ENCODE measurements around the gene RPL22L1. TPM values are rescaled to one million over a fixed set of nuclear protein-coding genes. Genes with fewer than 3 reads are reported as not detected.

The RPL22L1 gene
- 71.3 and 116 TPM in 2 replicates for total RNA-seq

- DNase-seq (ENCODE audit: low read depth) (peak; percentile 87), FAIRE-seq (peak; percentile 36)
- Histone ChIP-seq H3K4me3 (ENCODE audit: low read depth, low read length) (peak within 1 kb of the TSS; percentile 66), H3K27me3 (ENCODE audit: control insufficient read depth, insufficient read depth, low read length) (no peaks in the 10 kb centered on the region), H3K36me3 (ENCODE audit: control insufficient read depth, insufficient read depth, low read length) (peaks cover 2% of the 10 kb centered on the region)
- TF ChIP-seq, protein P1, sequence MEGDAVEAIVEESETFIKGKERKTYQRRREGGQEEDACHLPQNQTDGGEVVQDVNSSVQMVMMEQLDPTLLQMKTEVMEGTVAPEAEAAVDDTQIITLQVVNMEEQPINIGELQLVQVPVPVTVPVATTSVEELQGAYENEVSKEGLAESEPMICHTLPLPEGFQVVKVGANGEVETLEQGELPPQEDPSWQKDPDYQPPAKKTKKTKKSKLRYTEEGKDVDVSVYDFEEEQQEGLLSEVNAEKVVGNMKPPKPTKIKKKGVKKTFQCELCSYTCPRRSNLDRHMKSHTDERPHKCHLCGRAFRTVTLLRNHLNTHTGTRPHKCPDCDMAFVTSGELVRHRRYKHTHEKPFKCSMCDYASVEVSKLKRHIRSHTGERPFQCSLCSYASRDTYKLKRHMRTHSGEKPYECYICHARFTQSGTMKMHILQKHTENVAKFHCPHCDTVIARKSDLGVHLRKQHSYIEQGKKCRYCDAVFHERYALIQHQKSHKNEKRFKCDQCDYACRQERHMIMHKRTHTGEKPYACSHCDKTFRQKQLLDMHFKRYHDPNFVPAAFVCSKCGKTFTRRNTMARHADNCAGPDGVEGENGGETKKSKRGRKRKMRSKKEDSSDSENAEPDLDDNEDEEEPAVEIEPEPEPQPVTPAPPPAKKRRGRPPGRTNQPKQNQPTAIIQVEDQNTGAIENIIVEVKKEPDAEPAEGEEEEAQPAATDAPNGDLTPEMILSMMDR (IDR thresholded peaks at IDR 0.05; ENCODE audit: insufficient read depth, low read length, severe bottlenecking): peak; percentile 29
Measured at GRCh38 chr3:170869645-170870593, at the start of gene RPL22L1. Gene RPL22L1, minus strand, starts transcription at chr3:170870195. Its CDS starts 28 bp downstream, at chr3:170870167.

DNA sequence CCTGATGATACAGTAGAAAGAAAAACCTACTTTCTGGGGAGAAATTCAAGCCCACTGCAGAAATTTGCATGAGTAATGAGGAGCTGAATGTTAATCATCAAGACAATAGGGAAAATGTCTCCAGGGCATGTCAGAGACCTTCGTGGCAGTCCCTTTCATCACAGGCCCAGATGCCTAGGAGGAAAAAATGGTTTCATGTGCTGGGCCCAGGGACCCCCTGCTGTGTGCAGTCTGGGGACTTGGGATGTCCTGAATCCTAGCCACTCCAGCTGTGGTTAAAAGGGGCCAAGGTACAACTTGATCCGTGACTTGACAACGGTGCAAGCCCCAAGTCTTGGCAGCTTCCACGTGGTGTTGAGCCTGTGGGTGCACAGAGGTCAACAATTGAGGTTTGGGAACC is 48.7 kb upstream of the RPL22L1 start:
- TF ChIP-seq, protein P1 (IDR thresholded peaks at IDR 0.05; ENCODE audit: insufficient read depth, low read length, severe bottlenecking): no peak

DNA sequence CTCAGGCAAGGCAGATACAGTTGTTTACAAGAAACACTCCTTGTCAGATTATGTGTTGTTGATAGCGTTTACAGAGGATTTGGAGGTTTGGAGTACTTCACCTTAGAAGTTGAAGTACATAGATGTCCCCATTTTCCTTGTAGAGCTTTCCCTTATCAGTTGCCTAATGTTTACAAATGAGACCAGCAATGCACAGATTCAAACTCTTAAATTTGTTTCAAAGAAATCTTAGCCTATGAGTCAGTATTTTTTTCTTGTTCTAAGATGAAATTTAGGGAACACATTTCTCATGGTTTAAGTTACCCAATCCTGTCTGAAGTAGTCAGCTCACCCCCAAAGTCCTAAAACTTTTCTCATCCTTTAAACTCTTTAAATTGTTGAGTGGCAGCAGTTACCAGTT is 44.7 kb upstream of the RPL22L1 start:
- no peak for FAIRE-seq
- no peak overlapping the region for H3K4me3 ChIP-seq (ENCODE audit: low read depth, low read length)
- TF ChIP-seq, protein P1 (IDR thresholded peaks at IDR 0.05; ENCODE audit: insufficient read depth, low read length, severe bottlenecking): no peak
- H3K36me3 ChIP-seq (ENCODE audit: control insufficient read depth, insufficient read depth, low read length): no peaks in the 10 kb centered on the region
- H3K27me3 ChIP-seq (ENCODE audit: control insufficient read depth, insufficient read depth, low read length): no peaks in the 10 kb centered on the region
- DNase-seq (ENCODE audit: low read depth): no peak

More for the DNA sequence above, 48.7 kb upstream of the RPL22L1 start:
- H3K36me3 ChIP-seq (ENCODE audit: control insufficient read depth, insufficient read depth, low read length): no peaks in the 10 kb centered on the region
- H3K27me3 ChIP-seq (ENCODE audit: control insufficient read depth, insufficient read depth, low read length): no peaks in the 10 kb centered on the region
- H3K4me3 ChIP-seq (ENCODE audit: low read depth, low read length): no peak overlapping the region
- no peak for DNase-seq (ENCODE audit: low read depth)
- no peak for FAIRE-seq

DNA sequence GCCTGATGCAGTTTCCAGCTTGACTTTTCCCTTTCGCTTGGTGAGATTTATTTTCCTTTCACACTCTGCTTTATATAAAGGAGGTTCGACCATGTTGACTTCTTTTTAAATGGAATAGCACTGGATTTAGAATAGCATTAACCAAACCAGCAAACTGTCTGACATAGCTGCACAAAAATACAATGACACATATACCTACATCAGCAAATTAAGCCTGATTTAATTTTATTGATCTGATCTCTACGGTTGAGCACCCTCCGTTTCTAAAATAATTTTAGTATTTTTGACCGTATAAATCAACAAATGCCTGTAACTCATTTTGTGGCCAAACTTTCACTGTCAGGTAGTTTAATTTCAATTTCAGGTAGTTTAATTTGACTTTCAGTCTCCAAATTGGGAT is 44.2 kb upstream of the RPL22L1 start:
- no peak for DNase-seq (ENCODE audit: low read depth)
- H3K36me3 ChIP-seq (ENCODE audit: control insufficient read depth, insufficient read depth, low read length): no peaks in the 10 kb centered on the region
- H3K4me3 ChIP-seq (ENCODE audit: low read depth, low read length): no peak overlapping the region
- H3K27me3 ChIP-seq (ENCODE audit: control insufficient read depth, insufficient read depth, low read length): no peaks in the 10 kb centered on the region
- FAIRE-seq: no peak
- TF ChIP-seq, protein P1 (IDR thresholded peaks at IDR 0.05; ENCODE audit: insufficient read depth, low read length, severe bottlenecking): no peak

DNA sequence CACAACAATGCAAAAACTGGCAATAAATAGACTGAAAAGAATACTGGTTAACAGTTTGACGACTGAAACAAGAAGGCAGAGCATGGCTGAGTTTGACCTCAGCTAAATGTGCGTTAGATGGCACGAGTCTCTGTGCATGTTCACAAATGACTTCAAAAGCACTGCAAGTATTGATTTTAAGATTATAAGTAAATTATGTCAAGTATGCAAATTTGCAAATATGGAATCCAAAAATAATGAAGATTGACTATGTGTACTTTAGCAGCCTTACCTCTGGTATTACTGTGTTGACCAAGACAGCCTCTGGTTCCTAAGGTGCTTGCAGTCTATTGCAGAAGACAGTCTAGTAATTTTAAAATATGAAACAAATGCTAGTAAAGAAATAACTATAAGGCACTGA is 41.1 kb upstream of the RPL22L1 start:
- H3K36me3 ChIP-seq (ENCODE audit: control insufficient read depth, insufficient read depth, low read length): no peaks in the 10 kb centered on the region
- TF ChIP-seq, protein P1 (IDR thresholded peaks at IDR 0.05; ENCODE audit: insufficient read depth, low read length, severe bottlenecking): no peak
- no peaks in the 10 kb centered on the region for H3K27me3 ChIP-seq (ENCODE audit: control insufficient read depth, insufficient read depth, low read length)
- no peak overlapping the region for H3K4me3 ChIP-seq (ENCODE audit: low read depth, low read length)
- no peak for FAIRE-seq
- DNase-seq (ENCODE audit: low read depth): no peak
